GM19193 (cell line): ENCODE data around the gene DDX24.

Source experiments
- POLR2A ChIP-seq: IDR thresholded peaks from 4 replicates; pipeline ENCODE4 v1.6.1; 2011; ENCODE audit not compliant: insufficient read depth, insufficient read length; ENCODE audit errors: extremely low read depth

The DDX24 gene

DNA sequence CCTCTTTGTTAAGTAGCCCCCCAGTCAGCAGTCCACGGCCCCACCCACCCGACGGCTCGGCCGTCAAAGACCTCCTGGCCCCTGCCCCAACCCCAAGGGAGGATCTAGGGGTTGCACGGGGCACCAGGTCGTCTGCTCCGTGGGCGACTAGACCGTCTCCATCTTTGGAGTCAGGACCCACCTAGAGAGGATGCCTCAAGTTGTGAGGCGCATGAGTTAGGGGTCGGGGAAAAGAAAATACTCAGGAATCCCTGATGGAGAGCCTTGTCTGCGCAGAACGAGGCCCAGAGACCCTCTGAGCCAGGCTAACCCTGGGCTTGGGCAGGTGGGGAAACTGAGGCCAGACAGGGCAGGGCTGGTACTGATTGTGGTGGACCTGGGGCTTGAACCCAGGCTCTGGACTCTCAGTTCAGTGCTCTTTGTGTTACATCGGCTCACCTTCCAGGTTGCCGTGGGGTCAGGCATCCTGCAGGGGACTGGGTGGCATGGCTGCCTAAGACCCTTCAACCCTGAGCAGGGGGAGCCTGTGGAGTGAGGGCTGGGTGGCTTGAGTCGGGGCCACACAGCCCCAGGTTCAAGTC, 54.0 kb downstream of the DDX24 start:
- TF ChIP-seq POLR2A, result no peak

GRCh38 chr14:94026173-94026888, 54.7 kb downstream of the DDX24 start, which contains the start of gene OTUB2:
Gene OTUB2 (plus strand): TSS chr14:94026340. CDS start chr14:94026538, 198 bp downstream.
- TF ChIP-seq POLR2A, result no peak

GRCh38 chr14:94025720-94026119, 55.3 kb downstream of the DDX24 start:
- TF ChIP-seq POLR2A, result no peak

- no peak for TF ChIP-seq POLR2A
These were observed 56.5 kb downstream of the DDX24 start for GRCh38 chr14:94024549-94024948.

DNA sequence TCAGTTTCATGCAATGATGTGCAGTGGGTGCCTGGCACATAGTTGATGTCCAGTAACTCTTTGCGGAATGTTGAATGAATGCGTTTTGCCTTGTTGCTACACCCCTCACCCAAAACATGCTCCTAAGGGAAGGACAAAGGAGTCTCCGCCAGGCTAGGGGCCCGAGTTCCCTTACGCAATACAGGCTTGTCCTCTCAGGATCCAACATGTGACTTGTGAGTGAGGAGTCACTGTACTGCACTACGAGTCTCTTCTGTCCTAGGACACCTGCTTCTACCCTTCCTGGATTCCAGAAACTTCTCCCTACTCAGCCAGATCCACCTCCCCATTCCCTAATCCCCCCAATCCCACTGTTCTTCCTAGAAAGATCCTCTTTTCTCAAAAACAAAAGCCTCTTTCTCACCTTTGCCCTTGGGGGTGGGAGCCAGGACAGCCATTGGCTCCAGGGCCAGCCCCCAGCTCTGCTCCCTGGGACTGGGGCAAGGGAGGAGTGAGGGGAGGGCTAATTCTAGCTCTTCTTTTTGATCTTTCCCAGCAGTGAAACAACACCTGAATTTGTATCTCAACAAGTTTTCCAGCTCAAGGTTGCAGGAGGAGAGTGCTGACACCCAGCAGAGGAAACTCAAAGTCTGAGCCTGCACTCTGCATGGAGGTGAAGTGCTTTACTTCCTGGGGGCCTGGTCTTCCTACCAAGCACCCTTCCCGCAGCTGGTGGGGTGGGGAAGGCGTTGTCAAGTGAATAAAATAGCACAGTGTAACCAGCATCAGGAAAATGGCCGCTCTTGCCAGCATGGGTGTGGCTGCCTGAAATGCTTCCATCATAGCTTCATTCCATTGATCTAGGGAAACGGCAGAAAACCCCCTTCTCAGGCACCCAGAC, 58.2 kb downstream of the DDX24 start:
- no peak for TF ChIP-seq POLR2A

- no peak for TF ChIP-seq POLR2A
These were observed 59.4 kb downstream of the DDX24 start for GRCh38 chr14:94021416-94022157.

GRCh38 chr14:94021001-94021400, 60.0 kb downstream of the DDX24 start:
- TF ChIP-seq POLR2A, result no peak

DNA sequence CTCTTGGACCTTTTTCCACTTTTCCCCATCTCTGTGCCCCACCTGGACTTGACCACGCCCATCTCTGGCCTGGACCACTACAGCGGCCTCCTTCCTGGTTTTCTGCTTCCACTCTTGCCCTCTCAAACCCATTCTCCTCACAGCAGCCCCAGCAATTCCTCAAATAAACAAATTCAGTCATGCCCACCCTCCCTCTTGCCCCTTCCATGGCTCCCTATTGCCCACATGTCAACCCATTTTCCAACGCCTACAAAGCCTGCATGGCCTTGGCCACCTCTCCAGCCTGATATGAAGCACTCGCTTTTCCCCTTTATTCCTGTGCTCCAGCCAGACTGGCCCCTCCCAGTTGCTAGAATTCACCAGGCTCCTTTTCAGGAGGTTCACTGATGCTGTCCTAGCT, 60.7 kb downstream of the DDX24 start:
- no peak for TF ChIP-seq POLR2A

DNA sequence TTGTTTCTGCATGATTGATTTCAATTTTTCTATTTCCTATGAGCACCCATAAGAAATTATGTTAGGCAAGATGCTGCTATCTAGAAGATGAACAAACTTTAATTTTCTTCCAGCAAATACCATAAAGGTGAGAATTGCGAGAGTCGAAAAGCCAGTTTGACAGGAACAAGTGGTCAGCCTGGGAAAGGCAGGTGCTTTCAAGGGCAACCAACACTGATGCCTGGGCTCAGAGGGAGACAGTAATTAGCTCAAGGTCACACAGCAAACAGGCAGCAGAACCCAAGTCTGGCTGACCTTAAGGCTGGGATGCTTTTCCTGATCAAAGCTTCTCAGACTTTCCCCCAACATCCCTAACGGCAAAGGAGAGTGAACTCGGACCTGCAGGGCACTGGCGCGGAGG, 61.7 kb downstream of the DDX24 start:
- TF ChIP-seq POLR2A, result no peak

GRCh38 chr14:94018308-94018707, 62.7 kb downstream of the DDX24 start:
- no peak for TF ChIP-seq POLR2A

DNA sequence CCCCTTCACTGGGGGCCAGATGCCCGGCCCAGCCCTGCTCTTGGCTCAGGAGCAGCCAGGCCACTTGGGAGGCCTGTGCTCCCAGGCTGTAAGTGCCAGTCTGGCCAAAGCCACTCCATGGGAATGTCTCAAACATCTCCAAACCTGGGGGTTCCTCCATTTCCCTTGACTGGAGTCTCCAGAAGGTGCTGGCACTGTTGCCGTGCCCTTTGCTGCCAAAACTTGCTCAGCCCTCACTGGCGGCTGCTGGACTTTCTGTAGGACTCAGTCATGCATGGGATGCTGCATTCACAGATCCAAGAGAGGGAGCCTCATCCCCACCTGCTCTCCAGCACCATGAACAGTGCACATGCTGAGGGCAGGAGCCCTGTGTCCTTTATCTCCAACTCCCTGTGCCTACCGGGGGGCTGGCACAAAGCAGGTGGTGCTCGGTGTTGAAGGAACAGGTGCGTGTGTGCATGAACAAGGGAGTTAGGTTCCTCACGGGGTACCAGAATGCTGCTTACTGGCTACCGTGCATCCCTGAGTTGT, 64.5 kb downstream of the DDX24 start:
- no peak for TF ChIP-seq POLR2A

GRCh38 chr14:94015223-94015622, 65.8 kb downstream of the DDX24 start:
- no peak for TF ChIP-seq POLR2A

DNA sequence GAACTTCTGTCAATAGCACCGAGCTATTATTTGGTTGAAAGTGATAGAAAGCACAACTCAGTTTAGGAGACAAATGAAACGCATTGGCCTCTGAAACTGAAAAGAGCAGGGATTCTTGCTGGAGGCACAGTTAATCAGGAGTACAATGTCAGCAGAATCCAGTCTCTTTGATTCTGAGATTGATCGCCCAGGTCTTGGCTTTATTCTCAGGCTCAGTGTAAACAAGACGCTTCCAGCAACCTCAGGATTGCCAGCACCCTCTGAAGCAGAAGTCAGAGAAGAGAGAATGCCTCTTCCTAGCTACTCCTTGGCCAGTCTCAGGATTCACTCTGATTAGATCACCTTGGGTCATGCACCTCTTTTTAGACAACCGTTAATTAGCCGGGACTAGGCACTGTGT, 66.6 kb downstream of the DDX24 start:
- TF ChIP-seq POLR2A, result no peak

GRCh38 chr14:94011795-94012194, 69.2 kb downstream of the DDX24 start:
- no peak for TF ChIP-seq POLR2A

DNA sequence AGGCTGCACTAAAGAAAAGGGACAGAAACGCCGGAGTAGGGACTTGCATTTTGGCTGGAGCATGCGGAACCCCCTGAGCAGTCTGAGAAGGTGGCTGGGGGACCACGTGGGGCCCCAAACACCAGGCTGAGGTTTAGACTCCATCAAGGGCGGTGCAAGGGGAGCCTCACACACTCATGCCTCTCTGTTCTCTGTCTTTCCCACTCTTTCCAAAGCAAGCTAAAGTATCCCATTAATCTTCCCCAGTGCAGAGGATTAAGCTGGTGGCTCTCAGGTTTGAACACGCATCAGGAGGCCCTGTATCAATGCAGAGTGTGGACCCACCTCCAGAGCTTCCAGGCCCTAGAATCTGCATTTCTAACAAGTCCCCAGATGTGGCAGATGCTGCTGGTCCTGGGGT, 70.4 kb downstream of the DDX24 start:
- no peak for TF ChIP-seq POLR2A
